Measurements from ENCODE around the gene MTF2. TPM values are rescaled to one million over a fixed set of nuclear protein-coding genes. Genes with fewer than 3 reads are reported as not detected.

Gene MTF2
- total RNA-seq (2022; extraction: Qiagen RNA extraction; ENCODE audit: low read depth), result 9.4 to 20.3 TPM (median 12.3 TPM) in 5 replicates

DNA sequence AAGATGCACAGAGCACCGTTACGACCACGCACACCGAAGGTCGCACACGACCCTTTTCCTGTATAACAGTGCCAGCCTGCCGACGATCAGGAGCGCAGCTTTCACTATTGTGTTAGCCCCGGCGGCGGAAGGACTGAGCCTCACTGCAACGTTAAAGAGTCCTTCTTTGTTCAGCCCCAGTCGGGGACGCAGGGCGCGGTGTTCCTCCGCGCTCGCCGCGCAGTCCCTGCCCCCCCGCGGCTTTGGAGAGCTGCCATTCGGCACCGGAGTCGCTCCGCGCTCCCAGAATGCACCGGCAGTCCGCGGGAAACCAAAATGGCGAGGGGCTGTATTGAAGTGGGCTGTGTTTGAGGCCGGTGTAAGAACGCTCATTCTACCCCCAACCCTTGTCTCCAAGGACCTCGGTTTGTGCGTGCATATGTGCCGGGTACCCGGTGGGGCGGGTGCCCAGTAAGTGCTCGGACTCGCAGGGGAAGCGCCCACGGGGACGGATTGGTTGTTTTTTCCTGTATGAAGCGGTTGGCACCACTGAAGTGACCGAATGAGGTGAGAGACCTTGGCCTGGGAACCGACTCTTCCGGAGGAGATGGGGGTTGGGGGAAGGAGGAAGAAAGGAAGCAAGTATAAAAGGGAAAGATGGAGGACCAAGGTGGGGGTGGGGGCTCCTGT is at the start of gene MTF2:
TSS of gene MTF2 (plus strand) at position 298 of the 669 bp plus-strand sequence. CDS start at position 542, 244 bp downstream.

DNA sequence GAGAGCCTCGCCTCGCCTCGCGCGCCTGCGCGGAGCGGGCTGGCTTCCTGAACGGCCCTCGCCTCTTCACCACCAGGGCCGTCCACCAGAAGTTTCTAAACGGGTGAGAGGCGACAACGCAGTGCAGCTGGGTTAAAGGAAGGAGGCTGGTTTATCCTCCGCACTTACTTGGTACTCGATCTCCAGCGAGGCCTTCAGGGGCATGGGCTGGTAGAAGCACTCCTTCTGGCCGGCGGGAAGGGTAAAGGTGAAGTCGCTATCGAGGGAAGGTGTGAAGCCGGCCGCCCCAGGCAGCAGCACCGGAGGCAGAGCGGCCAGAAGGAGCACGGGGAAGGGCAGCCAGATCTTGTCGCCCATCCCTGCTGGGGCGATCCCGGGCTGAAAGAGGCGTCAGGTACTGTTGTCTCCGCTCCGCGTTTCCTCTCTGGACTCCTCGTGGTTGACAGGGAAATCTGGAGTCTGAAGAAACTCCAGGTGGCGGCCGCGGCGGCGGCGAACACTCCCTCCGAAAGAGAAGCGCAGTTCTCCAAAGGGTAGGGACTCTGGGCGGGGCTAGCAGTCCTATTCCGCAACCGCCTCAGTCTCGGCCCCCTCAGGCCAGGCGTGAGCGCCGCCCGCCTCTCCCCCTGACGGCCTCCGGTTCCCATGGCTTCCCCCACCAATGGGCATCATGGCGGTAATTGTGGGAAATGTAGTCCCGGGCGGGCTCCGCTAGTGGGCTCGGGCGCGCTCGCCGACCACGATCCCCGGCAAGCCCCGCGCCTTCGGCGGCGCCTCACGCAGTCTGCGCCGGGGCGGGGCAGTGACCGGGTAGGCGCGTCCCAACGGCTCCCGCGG is 101.0 kb downstream of the MTF2 start, which contains the start of gene TMED5:
TSS of gene TMED5 (minus strand) at position 528 of the 837 bp plus-strand sequence. CDS start at position 357, 171 bp downstream.

GRCh38 chr1:93180723-93181613 is 101.9 kb downstream of the MTF2 start, which contains the start of gene CCDC18:
CCDC18 (plus strand) TSS chr1:93180724; CDS start chr1:93183362, 2,638 bp downstream.

Other genes starting within 250 kb of the MTF2 start
- gene RPL5, start 247.2 kb upstream of the MTF2 start, total RNA-seq (2022; extraction: Qiagen RNA extraction; ENCODE audit: low read depth), result 1,130 to 1,225 TPM (median 1,169 TPM) in 5 replicates
- 7.4 to 9.7 TPM (median 8.7 TPM) in 5 replicates for gene DIPK1A, start 117.8 kb upstream of the MTF2 start, total RNA-seq (2022; extraction: Qiagen RNA extraction; ENCODE audit: low read depth)
- gene TMED5, start 101.1 kb downstream of the MTF2 start, total RNA-seq (2022; extraction: Qiagen RNA extraction; ENCODE audit: low read depth), result 29.4 to 36.8 TPM (median 33.0 TPM) in 5 replicates
- 4.6 to 7.6 TPM (median 6.9 TPM) in 5 replicates for gene CCDC18, start 101.4 kb downstream of the MTF2 start, total RNA-seq (2022; extraction: Qiagen RNA extraction; ENCODE audit: low read depth)

All from A549 treated with CpdA at 1 μM for 4 hours (cell line).